ENCODE measurements around the gene KRT7. TPM values are rescaled to one million over a fixed set of nuclear protein-coding genes. Genes with fewer than 3 reads are reported as not detected.
"Not testable (repeated sequence)": the region's sequence is repeated elsewhere in the genome, so short reads cannot be mapped to it uniquely, and the experiment has no call there.

Gene KRT7
- total RNA-seq, 1 donor from 2014 or later = 1,355 TPM

- peaks cover 4% of the 10 kb centered on the region for H3K27me3 ChIP-seq (ENCODE audit: control insufficient read depth, insufficient read depth, low read length)
- H3K36me3 ChIP-seq (ENCODE audit: control insufficient read depth, insufficient read depth, low read length) = no peaks in the 10 kb centered on the region
- TF ChIP-seq CTCF (IDR thresholded peaks at IDR 0.05; ENCODE audit: insufficient read depth, low read length, poor library complexity, severe bottlenecking) = no peak
- H3K4me3 ChIP-seq (ENCODE audit: low read depth, low read length) = no peak overlapping the region
- no peak for DNase-seq (ENCODE audit: low read depth)
Observed at GRCh38 chr12:52238207-52238840, 5.3 kb downstream of the KRT7 start.

- no peaks in the 10 kb centered on the region for H3K27me3 ChIP-seq (ENCODE audit: control insufficient read depth, insufficient read depth, low read length)
- TF ChIP-seq CTCF (IDR thresholded peaks at IDR 0.05; ENCODE audit: insufficient read depth, low read length, poor library complexity, severe bottlenecking) = no peak
- no peaks in the 10 kb centered on the region for H3K36me3 ChIP-seq (ENCODE audit: control insufficient read depth, insufficient read depth, low read length)
- H3K4me3 ChIP-seq (ENCODE audit: low read depth, low read length) = no peak overlapping the region
- no peak for DNase-seq (ENCODE audit: low read depth)
Observed at GRCh38 chr12:52238916-52239646, 6.0 kb downstream of the KRT7 start.

- Histone ChIP-seq H3K4me3 (ENCODE audit: low read depth, low read length) (no peak overlapping the region), H3K27me3 (ENCODE audit: control insufficient read depth, insufficient read depth, low read length) (no peaks in the 10 kb centered on the region), H3K36me3 (ENCODE audit: control insufficient read depth, insufficient read depth, low read length) (no peaks in the 10 kb centered on the region)
- no peak for TF ChIP-seq CTCF (IDR thresholded peaks at IDR 0.05; ENCODE audit: insufficient read depth, low read length, poor library complexity, severe bottlenecking)
- DNase-seq (ENCODE audit: low read depth) = no peak
Observed at GRCh38 chr12:52239767-52240166, 6.7 kb downstream of the KRT7 start.

GRCh38 chr12:52240247-52240646 lies 7.2 kb downstream of the KRT7 start:
- not testable (repeated sequence) for H3K4me3 ChIP-seq (ENCODE audit: low read depth, low read length); DNase-seq (ENCODE audit: low read depth); H3K27me3 ChIP-seq (ENCODE audit: control insufficient read depth, insufficient read depth, low read length); H3K36me3 ChIP-seq (ENCODE audit: control insufficient read depth, insufficient read depth, low read length)

- Histone ChIP-seq H3K4me3 (ENCODE audit: low read depth, low read length) (no peak overlapping the region), H3K27me3 (ENCODE audit: control insufficient read depth, insufficient read depth, low read length) (no peaks in the 10 kb centered on the region), H3K36me3 (ENCODE audit: control insufficient read depth, insufficient read depth, low read length) (no peaks in the 10 kb centered on the region)
- TF ChIP-seq CTCF (IDR thresholded peaks at IDR 0.05; ENCODE audit: insufficient read depth, low read length, poor library complexity, severe bottlenecking) = no peak
- no peak for DNase-seq (ENCODE audit: low read depth)
Observed at GRCh38 chr12:52241205-52241842, 8.3 kb downstream of the KRT7 start.

GRCh38 chr12:52242442-52243258 lies 9.6 kb downstream of the KRT7 start:
- Histone ChIP-seq H3K27me3 (ENCODE audit: control insufficient read depth, insufficient read depth, low read length) (no peaks in the 10 kb centered on the region), H3K4me3 (ENCODE audit: low read depth, low read length) (no peak overlapping the region), H3K36me3 (ENCODE audit: control insufficient read depth, insufficient read depth, low read length) (no peaks in the 10 kb centered on the region)
- DNase-seq (ENCODE audit: low read depth) = no peak
- no peak for TF ChIP-seq CTCF (IDR thresholded peaks at IDR 0.05; ENCODE audit: insufficient read depth, low read length, poor library complexity, severe bottlenecking)

Measured in kidney epithelial cell (primary cell).